A549 (cell line): ENCODE data around the gene POT1.

ENCODE experiments used
- CEBPB ChIP-seq, 2 experiments: fragments of >200 bp in 1 of 2; sonication (Bioruptor Twin) in 1 of 2; formaldehyde crosslinking in 1 of 2; IDR thresholded peaks; 2 replicates each; pipeline ENCODE4 v1.6.1; 2012 to 2016
- CHD4 ChIP-seq: fragments of 200-600 bp; sonication (generic); IDR thresholded peaks from 2 replicates; pipeline ENCODE4 v1.6.1; 2016; ENCODE audit warnings: antibody characterized with exemption, mild to moderate bottlenecking, borderline replicate concordance
- CTCF ChIP-seq: fragments of >200 bp; sonication (Bioruptor Twin); formaldehyde crosslinking; IDR thresholded peaks from 3 replicates; pipeline ENCODE4 v1.5.1; 2016
- HDAC2 ChIP-seq: fragments of 200-600 bp; sonication (generic); IDR thresholded peaks from 2 replicates; pipeline ENCODE4 v1.6.1; 2016
- HMGXB4 ChIP-seq: fragments of 250-450 bp; sonication (Bioruptor Pico); IDR thresholded peaks from 2 replicates; pipeline ENCODE4 v1.5.0; 2021; ENCODE audit warnings: mild to moderate bottlenecking, moderate library complexity, borderline replicate concordance
- KDM1A ChIP-seq: fragments of 200-600 bp; sonication (generic); IDR thresholded peaks from 2 replicates; pipeline ENCODE4 v1.6.1; 2016; ENCODE audit warnings: low read depth, mild to moderate bottlenecking
- MYC ChIP-seq: IDR thresholded peaks from 2 replicates; pipeline ENCODE4 v1.6.1; 2012; ENCODE audit warnings: mild to moderate bottlenecking, inconsistent platforms, low read length, improper control_type of control experiment, borderline replicate concordance
- NR3C1 ChIP-seq: fragments of >200 bp; sonication (Bioruptor Twin); formaldehyde crosslinking; IDR thresholded peaks from 3 replicates; pipeline ENCODE4 v1.6.1; 2017
- PBX3 ChIP-seq: IDR thresholded peaks from 2 replicates; pipeline ENCODE4 v1.6.1; 2012
- RAD21 ChIP-seq, 2 experiments: fragments of >200 bp in 1 of 2; sonication (Bioruptor Twin) in 1 of 2; formaldehyde crosslinking in 1 of 2; IDR thresholded peaks in 1 of 2; conservative IDR thresholded peaks in 1 of 2; 2 replicates in 1 of 2; 3 replicates in 1 of 2; pipeline ENCODE4 v1.6.1; 2012 to 2018; ENCODE audit warnings: inconsistent platforms in 1 of 2
- RFX5 ChIP-seq: fragments of 450-650 bp; IDR thresholded peaks from 2 replicates; pipeline ENCODE4 v1.7.1; 2014; ENCODE audit warnings: antibody characterized with exemption, mild to moderate bottlenecking, moderate library complexity
- ZSCAN20 ChIP-seq: fragments of 250-450 bp; sonication (Bioruptor Pico); IDR thresholded peaks from 2 replicates; pipeline ENCODE4 v1.8.0; 2022; ENCODE audit warnings: mild to moderate bottlenecking, moderate library complexity

- TF ChIP-seq CEBPB (IDR thresholded peaks at IDR 0.05) (no peak), CHD4 (no peak), PBX3 (no peak), CTCF (no peak), RFX5 (no peak), HDAC2 (no peak), MYC (no peak), ZSCAN20 (CRISPR knock-in tag) (no peak), NR3C1 (no peak), KDM1A (no peak), HMGXB4 (CRISPR knock-in tag) (no peak), RAD21 (conservative IDR thresholded peaks at IDR 0.05 in 1 of 2, IDR thresholded peaks at IDR 0.05 in 1 of 2) (no peak)
Observed at GRCh38 chr7:124780608-124781007, 149.0 kb downstream of the POT1 start.
